ENCODE measurements around the gene RFLNA.
"Not testable (repeated sequence)": the region's sequence is repeated elsewhere in the genome, so short reads cannot be mapped to it uniquely, and the experiment has no call there.

The RFLNA gene

GRCh38 chr12:124315372-124316044 is 20.6 kb downstream of the RFLNA start:
- no peak for DNase-seq
- in situ Hi-C loops (cut with MboI; ENCODE audit: low pct_unique_long_range_greater_than_20kb, low sequenced_read_pairs) = no loop called here

GRCh38 chr12:124316257-124316900 is 21.5 kb downstream of the RFLNA start:
- in situ Hi-C loops (cut with MboI; ENCODE audit: low pct_unique_long_range_greater_than_20kb, low sequenced_read_pairs) = no loop called here
- no peak for DNase-seq

GRCh38 chr12:124317400-124317799 is 22.5 kb downstream of the RFLNA start:
- no peak for DNase-seq
- in situ Hi-C loops (cut with MboI; ENCODE audit: low pct_unique_long_range_greater_than_20kb, low sequenced_read_pairs) = no loop called here

- in situ Hi-C loops (cut with MboI; ENCODE audit: low pct_unique_long_range_greater_than_20kb, low sequenced_read_pairs) = no loop called here
- no peak for DNase-seq
Observed at GRCh38 chr12:124318278-124319020, 23.6 kb downstream of the RFLNA start.

- in situ Hi-C loops (cut with MboI; ENCODE audit: low pct_unique_long_range_greater_than_20kb, low sequenced_read_pairs) = no loop called here
- DNase-seq = no peak
Observed at GRCh38 chr12:124319368-124320050, 24.6 kb downstream of the RFLNA start.

- peak; percentile 58 for DNase-seq
Observed at GRCh38 chr12:124321040-124321481, 26.2 kb downstream of the RFLNA start.

GRCh38 chr12:124321556-124322270 is 26.8 kb downstream of the RFLNA start:
- in situ Hi-C loops (cut with MboI; ENCODE audit: low pct_unique_long_range_greater_than_20kb, low sequenced_read_pairs) = no loop called here
- no peak for DNase-seq

More at GRCh38 chr12:124321040-124321481, 26.2 kb downstream of the RFLNA start:
- in situ Hi-C loops (cut with MboI; ENCODE audit: low pct_unique_long_range_greater_than_20kb, low sequenced_read_pairs) = no loop called here

GRCh38 chr12:124322271-124322998 is 27.5 kb downstream of the RFLNA start:
- no peak for DNase-seq
- in situ Hi-C loops (cut with MboI; ENCODE audit: low pct_unique_long_range_greater_than_20kb, low sequenced_read_pairs) = no loop called here

- in situ Hi-C loops (cut with MboI; ENCODE audit: low pct_unique_long_range_greater_than_20kb, low sequenced_read_pairs); DNase-seq: not testable (repeated sequence)
Observed at GRCh38 chr12:124322999-124323328, 28.1 kb downstream of the RFLNA start.

- in situ Hi-C loops (cut with MboI; ENCODE audit: low pct_unique_long_range_greater_than_20kb, low sequenced_read_pairs) = no loop called here
- no peak for DNase-seq
Observed at GRCh38 chr12:124323771-124324530, 29.1 kb downstream of the RFLNA start.

- in situ Hi-C loops (cut with MboI; ENCODE audit: low pct_unique_long_range_greater_than_20kb, low sequenced_read_pairs) = no loop called here
- DNase-seq = no peak
Observed at GRCh38 chr12:124324803-124325705, 30.2 kb downstream of the RFLNA start.

- in situ Hi-C loops (cut with MboI; ENCODE audit: low pct_unique_long_range_greater_than_20kb, low sequenced_read_pairs) = no loop called here
Observed at GRCh38 chr12:124326104-124326503, 31.2 kb downstream of the RFLNA start.

GRCh38 chr12:124326871-124327270 is 32.0 kb downstream of the RFLNA start:
- in situ Hi-C loops (cut with MboI; ENCODE audit: low pct_unique_long_range_greater_than_20kb, low sequenced_read_pairs) = no loop called here
- no peak for DNase-seq

More at GRCh38 chr12:124326104-124326503, 31.2 kb downstream of the RFLNA start:
- DNase-seq = no peak

- in situ Hi-C loops (cut with MboI; ENCODE audit: low pct_unique_long_range_greater_than_20kb, low sequenced_read_pairs) = no loop called here
- DNase-seq = no peak
Observed at GRCh38 chr12:124327362-124328043, 32.6 kb downstream of the RFLNA start.

GRCh38 chr12:124328116-124328515 is 33.2 kb downstream of the RFLNA start:
- in situ Hi-C loops (cut with MboI; ENCODE audit: low pct_unique_long_range_greater_than_20kb, low sequenced_read_pairs) = no loop called here

GRCh38 chr12:124328636-124329035 is 33.7 kb downstream of the RFLNA start:
- DNase-seq = no peak
- in situ Hi-C loops (cut with MboI; ENCODE audit: low pct_unique_long_range_greater_than_20kb, low sequenced_read_pairs) = no loop called here

More at GRCh38 chr12:124328116-124328515, 33.2 kb downstream of the RFLNA start:
- no peak for DNase-seq

All from KBM-7 (cell line).